GM19193 (cell line): ENCODE results near the gene DBF4B.

Source experiments
- POLR2A ChIP-seq: IDR thresholded peaks from 4 replicates; pipeline ENCODE4 v1.6.1; 2011; ENCODE audit not compliant: insufficient read depth, insufficient read length; ENCODE audit errors: extremely low read depth

The DBF4B gene

GRCh38 chr17:44798356-44798755, 89.9 kb downstream of the DBF4B start:
- no peak for TF ChIP-seq POLR2A
